A549 (cell line): Measurements from ENCODE around the gene RNF213. TPM values are rescaled to one million over a fixed set of nuclear protein-coding genes. Genes with fewer than 3 reads are reported as not detected.

Experiments
- ATAC-seq, 2 experiments: fragments of 200-7000 bp in 1 of 2; fragments of >200 bp in 1 of 2; cut with Nextera tagmentation in 1 of 2; cut with Tn5 transposase in 1 of 2; 3 replicates each; pipeline versions ENCODE4 v1.8.0 to v1.9.1; 2018 to 2020; ENCODE audit warnings: mild to moderate bottlenecking in 1 of 2, moderate library complexity in 1 of 2
- CTCF ChIA-PET: fragments of 300-600 bp; sonication (Branson Sonifier 250); formaldehyde crosslinking; extraction: SDS; loops from one replicate; lab custom pipeline; 2021; ENCODE audit warnings: antibody characterized with exemption, inconsistent platforms; lab: Yijun Ruan, JAX
- POLR2A ChIA-PET: fragments of 350-600 bp; formaldehyde crosslinking; extraction: SDS; loops from one replicate; lab custom pipeline; 2021; ENCODE audit warnings: antibody characterized with exemption, inconsistent platforms; lab: Yijun Ruan, JAX
- DNase-seq, 2 experiments: peaks; one replicate each; pipeline versions ENCODE4 v3.0.0 to v3.0.0-alpha.2; 2011 to 2016; ENCODE audit warnings: low read depth in 1 of 2, low spot score in 1 of 2
- FAIRE-seq: peaks from 2 replicates; lab custom pipeline; 2011; peaks lifted over from hg19 to GRCh38; lab: Jason Lieb, UNC
- H3K27ac ChIP-seq, 2 experiments: fragments of >200 bp; sonication (Bioruptor Twin); formaldehyde crosslinking; 3 replicates each; pipeline ENCODE4 v1.5.1; 2016 to 2017
- H3K4me1 ChIP-seq: fragments of >200 bp; sonication (Bioruptor Twin); formaldehyde crosslinking; 3 replicates; pipeline ENCODE4 v1.6.1; 2016
- H3K4me2 ChIP-seq: fragments of >200 bp; sonication (Bioruptor Twin); formaldehyde crosslinking; 3 replicates; pipeline ENCODE4 v1.6.1; 2016
- H3K4me3 ChIP-seq: fragments of >200 bp; sonication (Bioruptor Twin); formaldehyde crosslinking; 3 replicates; pipeline ENCODE4 v1.5.1; 2016
- H3K9me3 ChIP-seq: fragments of >200 bp; sonication (Bioruptor Twin); formaldehyde crosslinking; 3 replicates; pipeline ENCODE4 v1.6.1; 2016
- BCL3 ChIP-seq: fragments of >200 bp; sonication (Bioruptor Twin); formaldehyde crosslinking; IDR thresholded peaks from 3 replicates; pipeline ENCODE4 v1.6.1; 2016
- E2F6 ChIP-seq: IDR thresholded peaks from 2 replicates; pipeline ENCODE4 v1.6.1; 2012; ENCODE audit warnings: low read depth, borderline replicate concordance
- EHF ChIP-seq: fragments of 250-450 bp; sonication (Bioruptor Pico); IDR thresholded peaks from 2 replicates; pipeline ENCODE4 v1.5.0; 2020; ENCODE audit warnings: mild to moderate bottlenecking
- EP300 ChIP-seq, 2 experiments: fragments of >200 bp; sonication (Bioruptor Twin); formaldehyde crosslinking; IDR thresholded peaks; 2 replicates in 1 of 2; 3 replicates in 1 of 2; pipeline ENCODE4 v1.6.1; 2016 to 2017
- FOSL2 ChIP-seq, 2 experiments: fragments of 450-650 bp in 1 of 2; fragments of >200 bp in 1 of 2; sonication (Bioruptor Twin) in 1 of 2; formaldehyde crosslinking; IDR thresholded peaks; 2 replicates each; pipeline versions ENCODE4 v1.5.0 to v1.6.1; 2016 to 2020; ENCODE audit warnings: mild to moderate bottlenecking in 1 of 2, moderate library complexity in 1 of 2
- HDAC2 ChIP-seq: fragments of 200-600 bp; sonication (generic); IDR thresholded peaks from 2 replicates; pipeline ENCODE4 v1.6.1; 2016
- HEYL ChIP-seq: fragments of 250-450 bp; sonication (Bioruptor Pico); IDR thresholded peaks from 2 replicates; pipeline ENCODE4 v1.8.0; 2021; ENCODE audit warnings: mild to moderate bottlenecking, moderate library complexity
- HOXB13 ChIP-seq: fragments of 250-450 bp; sonication (Bioruptor Pico); IDR thresholded peaks from 2 replicates; pipeline ENCODE4 v1.5.0; 2020; ENCODE audit warnings: low read depth, mild to moderate bottlenecking, moderate library complexity
- JUNB ChIP-seq: fragments of >200 bp; sonication (Bioruptor Twin); formaldehyde crosslinking; IDR thresholded peaks from 2 replicates; pipeline ENCODE4 v1.6.1; 2016
- MAFK ChIP-seq: fragments of 450-650 bp; IDR thresholded peaks from 2 replicates; pipeline ENCODE4 v1.6.1; 2014; ENCODE audit not compliant: partially characterized antibody
- MAX ChIP-seq: IDR thresholded peaks from 2 replicates; pipeline ENCODE4 v1.6.1; 2012
- MAZ ChIP-seq: fragments of 150-350 bp; IDR thresholded peaks from 2 replicates; pipeline ENCODE4 v1.6.1; 2014; ENCODE audit warnings: antibody characterized with exemption, low read depth, low read length, borderline replicate concordance
- NFE2L2 ChIP-seq: fragments of 150-350 bp; conservative IDR thresholded peaks from 2 replicates; pipeline ENCODE4 v1.6.1; 2014; ENCODE audit warnings: low read length
- NR3C1 ChIP-seq: fragments of >200 bp; sonication (Bioruptor Twin); formaldehyde crosslinking; IDR thresholded peaks from 3 replicates; pipeline ENCODE4 v1.6.1; 2017
- PHF8 ChIP-seq: fragments of 200-600 bp; sonication (generic); IDR thresholded peaks from 2 replicates; pipeline ENCODE4 v1.6.1; 2016; ENCODE audit warnings: low read depth, mild to moderate bottlenecking, antibody characterized with exemption, moderate library complexity, borderline replicate concordance
- POLR2A ChIP-seq: IDR thresholded peaks from 2 replicates; pipeline ENCODE4 v1.6.1; 2012; ENCODE audit warnings: mild to moderate bottlenecking, low read length
- POLR2AphosphoS2 ChIP-seq: conservative IDR thresholded peaks from 2 replicates; pipeline ENCODE4 v1.6.1; 2012; ENCODE audit warnings: low read length, improper control_type of control experiment, inconsistent platforms
- RCOR1 ChIP-seq: fragments of 150-350 bp; IDR thresholded peaks from 2 replicates; pipeline ENCODE4 v1.6.1; 2014; ENCODE audit warnings: antibody characterized with exemption, low read length, low read depth
- SMC3 ChIP-seq: fragments of >200 bp; sonication (Bioruptor Twin); formaldehyde crosslinking; IDR thresholded peaks from 3 replicates; pipeline ENCODE4 v1.6.1; 2018; ENCODE audit warnings: inconsistent platforms
- TFCP2L1 ChIP-seq: fragments of 250-450 bp; sonication (Bioruptor Pico); IDR thresholded peaks from 2 replicates; pipeline ENCODE4 v1.5.0; 2021; ENCODE audit warnings: mild to moderate bottlenecking
- TP53 ChIP-seq: fragments of 250-450 bp; sonication (Bioruptor Pico); IDR thresholded peaks from 2 replicates; pipeline ENCODE4 v1.5.0; 2021; ENCODE audit warnings: mild to moderate bottlenecking, moderate library complexity
- ZFP36 ChIP-seq: fragments of 450-650 bp; IDR thresholded peaks from 2 replicates; pipeline ENCODE4 v1.6.1; 2014; ENCODE audit warnings: borderline replicate concordance; ENCODE audit not compliant: partially characterized antibody
- WGBS: methylation state at CpG from one replicate; pipeline ENCODE4 v1.1.6; 2017; ENCODE audit errors: missing lambda C conversion rate; 5-methylcytosine and 5-hydroxymethylcytosine counted together
- polyA plus RNA-seq, 4 experiments: library from polyadenylated mRNA; depleted of rRNA in 3 of 4; stranded (reverse); fragments of >200 nt; fragmentation: RNase III in 1 of 4; extraction: RNeasy Plus Mini Kit Qiagen cat#74134 plus additional on column Dnase treatment in 1 of 4; gene quantifications; 2 replicates in 3 of 4; 3 replicates in 1 of 4; pipeline ENCODE4 v1.2.3, GENCODE V29; 2011 to 2017
- TF ChIP-seq, protein P1 (sequence below): fragments of 200-600 bp; sonication (generic); IDR thresholded peaks from 2 replicates; pipeline ENCODE4 v1.6.1; 2016; ENCODE audit warnings: antibody characterized with exemption, mild to moderate bottlenecking, moderate library complexity

Gene RNF213
- polyA plus RNA-seq, 2 of the 4 experiments (the other 2 are of a cell fraction): 59.1 to 127 TPM

DNA sequence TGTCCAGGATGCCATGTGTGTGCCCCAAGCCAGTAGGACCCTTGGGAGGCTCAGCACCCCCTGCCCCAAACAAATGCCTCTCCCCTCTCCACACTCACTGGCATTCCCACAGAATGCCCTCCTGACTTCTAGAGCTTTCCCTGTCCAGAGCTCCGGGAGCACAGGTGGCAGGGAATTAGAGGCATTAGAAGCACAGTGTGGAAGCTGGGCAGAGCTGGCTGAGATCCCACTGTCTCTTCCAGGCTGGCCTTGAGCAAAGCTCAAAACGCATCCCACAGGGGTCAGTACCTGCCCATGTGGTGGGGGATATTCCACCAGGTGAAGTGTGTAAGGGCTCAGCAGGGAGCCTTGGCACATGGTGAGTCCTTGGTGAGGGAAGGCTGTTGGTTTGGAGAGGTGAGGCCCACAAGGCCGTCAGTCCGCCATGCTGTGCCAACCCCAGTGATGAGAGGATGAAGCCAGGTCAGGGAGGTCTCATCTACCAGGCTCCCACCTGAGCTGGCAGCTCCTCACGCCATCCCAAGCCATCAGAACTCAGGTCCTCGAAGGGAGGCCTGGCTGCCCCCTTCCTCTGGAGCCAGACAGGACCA, 172.4 kb downstream of the RNF213 start:
- no peak for ATAC-seq
- ChIA-PET CTCF (interaction anchor here (0.9 to 2.5 kb wide), 9 partner anchors 8 to 549 kb away, joined by 3 to 8 read pairs (median 4); no protein-coding TSS in a partner anchor), POLR2A (interaction anchor here (1.1 kb wide), 1 partner anchor 22 kb away, joined by 4 read pairs; no protein-coding TSS in a partner anchor)
- H3K4me1 ChIP-seq: no peaks in the 10 kb centered on the region
- no peak for DNase-seq
- H3K4me3 ChIP-seq: no peak overlapping the region
- H3K4me2 ChIP-seq: no peak overlapping the region
- TF ChIP-seq EHF (no peak), HDAC2 (no peak), PHF8 (no peak), TFCP2L1 (CRISPR knock-in tag) (no peak), NR3C1 (no peak), RCOR1 (no peak), POLR2A (no peak), MAX (no peak), SMC3 (no peak), MAFK (no peak), FOSL2 (IDR thresholded peaks at IDR 0.05) (no peak), FOSL2 (CRISPR knock-in tag; IDR thresholded peaks at IDR 0.05) (no peak), HEYL (CRISPR knock-in tag) (no peak), POLR2AphosphoS2 (no peak), ZFP36 (no peak), JUNB (no peak)
- WGBS: 73% methylated on average over 6 of the region's 6 CpGs
- no peak overlapping the region for H3K27ac ChIP-seq
- H3K9me3 ChIP-seq: no peaks in the 10 kb centered on the region
- no peak for FAIRE-seq

GRCh38 chr17:80433916-80434666, 173.4 kb downstream of the RNF213 start:
- POLR2A ChIA-PET: no interaction called here

More at GRCh38 chr17:80433916-80434666, 173.4 kb downstream of the RNF213 start:
- Histone ChIP-seq H3K27ac (no peak overlapping the region), H3K4me3 (no peak overlapping the region), H3K9me3 (no peaks in the 10 kb centered on the region), H3K4me2 (no peak overlapping the region), H3K4me1 (no peaks in the 10 kb centered on the region)
- WGBS: 57% methylated on average over 12 of the region's 12 CpGs
- no peak for FAIRE-seq
- TF ChIP-seq, protein P1, sequence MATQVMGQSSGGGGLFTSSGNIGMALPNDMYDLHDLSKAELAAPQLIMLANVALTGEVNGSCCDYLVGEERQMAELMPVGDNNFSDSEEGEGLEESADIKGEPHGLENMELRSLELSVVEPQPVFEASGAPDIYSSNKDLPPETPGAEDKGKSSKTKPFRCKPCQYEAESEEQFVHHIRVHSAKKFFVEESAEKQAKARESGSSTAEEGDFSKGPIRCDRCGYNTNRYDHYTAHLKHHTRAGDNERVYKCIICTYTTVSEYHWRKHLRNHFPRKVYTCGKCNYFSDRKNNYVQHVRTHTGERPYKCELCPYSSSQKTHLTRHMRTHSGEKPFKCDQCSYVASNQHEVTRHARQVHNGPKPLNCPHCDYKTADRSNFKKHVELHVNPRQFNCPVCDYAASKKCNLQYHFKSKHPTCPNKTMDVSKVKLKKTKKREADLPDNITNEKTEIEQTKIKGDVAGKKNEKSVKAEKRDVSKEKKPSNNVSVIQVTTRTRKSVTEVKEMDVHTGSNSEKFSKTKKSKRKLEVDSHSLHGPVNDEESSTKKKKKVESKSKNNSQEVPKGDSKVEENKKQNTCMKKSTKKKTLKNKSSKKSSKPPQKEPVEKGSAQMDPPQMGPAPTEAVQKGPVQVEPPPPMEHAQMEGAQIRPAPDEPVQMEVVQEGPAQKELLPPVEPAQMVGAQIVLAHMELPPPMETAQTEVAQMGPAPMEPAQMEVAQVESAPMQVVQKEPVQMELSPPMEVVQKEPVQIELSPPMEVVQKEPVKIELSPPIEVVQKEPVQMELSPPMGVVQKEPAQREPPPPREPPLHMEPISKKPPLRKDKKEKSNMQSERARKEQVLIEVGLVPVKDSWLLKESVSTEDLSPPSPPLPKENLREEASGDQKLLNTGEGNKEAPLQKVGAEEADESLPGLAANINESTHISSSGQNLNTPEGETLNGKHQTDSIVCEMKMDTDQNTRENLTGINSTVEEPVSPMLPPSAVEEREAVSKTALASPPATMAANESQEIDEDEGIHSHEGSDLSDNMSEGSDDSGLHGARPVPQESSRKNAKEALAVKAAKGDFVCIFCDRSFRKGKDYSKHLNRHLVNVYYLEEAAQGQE: no peak
- TF ChIP-seq EP300 (IDR thresholded peaks at IDR 0.05) (no peak), TP53 (CRISPR knock-in tag) (no peak), NFE2L2 (no peak), MAZ (no peak), E2F6 (no peak), BCL3 (no peak), HOXB13 (no peak), FOSL2 (IDR thresholded peaks at IDR 0.05) (no peak), FOSL2 (CRISPR knock-in tag; IDR thresholded peaks at IDR 0.05) (no peak)
- ATAC-seq: no peak
- no peak for DNase-seq
- CTCF ChIA-PET: interaction anchor here (1.1 to 2.5 kb wide), 6 partner anchors 9 to 548 kb away, joined by 3 to 8 read pairs (median 4); no protein-coding TSS in a partner anchor
